Erythroblast (primary cell): Measurements from ENCODE around the gene PPP1R14C.

Experiments used
- GATA1 ChIP-seq: IDR thresholded peaks from 2 replicates; pipeline ENCODE4 v1.6.1; 2011; ENCODE audit warnings: low read depth, mild to moderate bottlenecking, control low read depth, low read length, moderate library complexity
- POLR2A ChIP-seq: IDR thresholded peaks from 2 replicates; pipeline ENCODE4 v1.6.1; 2011; ENCODE audit warnings: mild to moderate bottlenecking, low read length

GRCh38 chr6:150186129-150186898 lies 43.5 kb downstream of the PPP1R14C start:
- TF ChIP-seq POLR2A (no peak), GATA1 (no peak)
